ENCODE data around the gene OGFR.

The OGFR gene

DNA sequence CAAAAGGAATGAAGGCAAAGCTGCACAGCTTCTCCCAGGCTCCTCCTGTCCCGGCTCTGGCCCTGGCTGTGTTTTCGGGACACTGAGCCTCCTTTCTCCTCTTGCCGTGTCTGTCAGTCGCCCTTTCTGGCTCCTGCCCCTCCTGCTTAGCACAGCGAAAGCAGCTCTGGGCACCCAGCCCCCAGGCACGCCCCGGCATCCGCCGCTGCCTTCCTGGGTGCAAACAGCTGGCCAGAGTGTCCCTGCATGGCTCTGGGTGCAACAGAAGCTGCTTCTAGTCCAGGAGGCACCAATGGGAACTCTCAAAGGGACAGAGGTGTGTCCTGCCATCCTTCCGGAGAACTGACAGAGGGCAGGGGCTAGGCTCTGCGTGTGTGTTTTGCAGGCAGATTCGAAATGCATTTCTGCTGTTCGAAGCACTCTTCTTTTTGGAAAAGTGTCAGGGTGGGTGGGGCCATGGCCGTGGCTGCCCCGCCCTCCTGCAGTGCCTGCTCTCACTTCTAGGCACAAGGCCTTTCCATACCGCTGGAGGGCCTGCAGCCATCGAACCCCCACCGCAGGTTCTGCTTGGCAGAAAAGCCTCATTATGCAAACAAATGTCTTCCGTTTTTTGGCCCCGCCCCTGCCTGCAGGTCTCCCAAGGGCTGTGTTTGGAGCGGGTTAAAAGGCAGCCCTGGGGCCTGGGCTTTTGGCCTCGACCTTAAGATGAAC lies 27.7 kb downstream of the OGFR start (continued):
- TF ChIP-seq, protein P1, sequence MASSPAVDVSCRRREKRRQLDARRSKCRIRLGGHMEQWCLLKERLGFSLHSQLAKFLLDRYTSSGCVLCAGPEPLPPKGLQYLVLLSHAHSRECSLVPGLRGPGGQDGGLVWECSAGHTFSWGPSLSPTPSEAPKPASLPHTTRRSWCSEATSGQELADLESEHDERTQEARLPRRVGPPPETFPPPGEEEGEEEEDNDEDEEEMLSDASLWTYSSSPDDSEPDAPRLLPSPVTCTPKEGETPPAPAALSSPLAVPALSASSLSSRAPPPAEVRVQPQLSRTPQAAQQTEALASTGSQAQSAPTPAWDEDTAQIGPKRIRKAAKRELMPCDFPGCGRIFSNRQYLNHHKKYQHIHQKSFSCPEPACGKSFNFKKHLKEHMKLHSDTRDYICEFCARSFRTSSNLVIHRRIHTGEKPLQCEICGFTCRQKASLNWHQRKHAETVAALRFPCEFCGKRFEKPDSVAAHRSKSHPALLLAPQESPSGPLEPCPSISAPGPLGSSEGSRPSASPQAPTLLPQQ (tag by site-specific recombination; IDR thresholded peaks at IDR 0.05) = no peak
- no peak for TF ChIP-seq SALL2 (tag by site-specific recombination; IDR thresholded peaks at IDR 0.05; ENCODE audit: borderline replicate concordance)
- no peak for TF ChIP-seq ZNF157 (tag by site-specific recombination; IDR thresholded peaks at IDR 0.05)
- TF ChIP-seq ZNF571 (tag by site-specific recombination; IDR thresholded peaks at IDR 0.05) = no peak
- TF ChIP-seq ZNF211 (tag by site-specific recombination; IDR thresholded peaks at IDR 0.05; ENCODE audit: low read depth) = no peak
- 0 out of 2 replicates have a peak, but pooled peaks have one; percentile 27 for TF ChIP-seq KLF16 (tag by site-specific recombination; IDR thresholded peaks at IDR 0.05)
- no peak for TF ChIP-seq ZBTB1 (tag by site-specific recombination; IDR thresholded peaks at IDR 0.05)
- peak; percentile 32; the same call in 1 of the 2 replicates for TF ChIP-seq PRDM1 (tag by site-specific recombination; IDR thresholded peaks at IDR 0.05)
- TF ChIP-seq ZNF473 (tag by site-specific recombination; IDR thresholded peaks at IDR 0.05) = no peak
- TF ChIP-seq, protein P2, sequence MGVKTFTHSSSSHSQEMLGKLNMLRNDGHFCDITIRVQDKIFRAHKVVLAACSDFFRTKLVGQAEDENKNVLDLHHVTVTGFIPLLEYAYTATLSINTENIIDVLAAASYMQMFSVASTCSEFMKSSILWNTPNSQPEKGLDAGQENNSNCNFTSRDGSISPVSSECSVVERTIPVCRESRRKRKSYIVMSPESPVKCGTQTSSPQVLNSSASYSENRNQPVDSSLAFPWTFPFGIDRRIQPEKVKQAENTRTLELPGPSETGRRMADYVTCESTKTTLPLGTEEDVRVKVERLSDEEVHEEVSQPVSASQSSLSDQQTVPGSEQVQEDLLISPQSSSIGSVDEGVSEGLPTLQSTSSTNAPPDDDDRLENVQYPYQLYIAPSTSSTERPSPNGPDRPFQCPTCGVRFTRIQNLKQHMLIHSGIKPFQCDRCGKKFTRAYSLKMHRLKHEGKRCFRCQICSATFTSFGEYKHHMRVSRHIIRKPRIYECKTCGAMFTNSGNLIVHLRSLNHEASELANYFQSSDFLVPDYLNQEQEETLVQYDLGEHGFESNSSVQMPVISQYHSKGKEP (tag by site-specific recombination; IDR thresholded peaks at IDR 0.05) = peak; percentile 57; the same call in 1 of the 2 replicates
- TF ChIP-seq ZBTB17 (tag by site-specific recombination; IDR thresholded peaks at IDR 0.05) = peak; percentile 80
- TF ChIP-seq ZNF302 (tag by site-specific recombination; IDR thresholded peaks at IDR 0.05; ENCODE audit: low read depth) = no peak
- no peak for TF ChIP-seq ZNF654 (tag by site-specific recombination; IDR thresholded peaks at IDR 0.05; ENCODE audit: low read depth)
- TF ChIP-seq, protein P3, sequence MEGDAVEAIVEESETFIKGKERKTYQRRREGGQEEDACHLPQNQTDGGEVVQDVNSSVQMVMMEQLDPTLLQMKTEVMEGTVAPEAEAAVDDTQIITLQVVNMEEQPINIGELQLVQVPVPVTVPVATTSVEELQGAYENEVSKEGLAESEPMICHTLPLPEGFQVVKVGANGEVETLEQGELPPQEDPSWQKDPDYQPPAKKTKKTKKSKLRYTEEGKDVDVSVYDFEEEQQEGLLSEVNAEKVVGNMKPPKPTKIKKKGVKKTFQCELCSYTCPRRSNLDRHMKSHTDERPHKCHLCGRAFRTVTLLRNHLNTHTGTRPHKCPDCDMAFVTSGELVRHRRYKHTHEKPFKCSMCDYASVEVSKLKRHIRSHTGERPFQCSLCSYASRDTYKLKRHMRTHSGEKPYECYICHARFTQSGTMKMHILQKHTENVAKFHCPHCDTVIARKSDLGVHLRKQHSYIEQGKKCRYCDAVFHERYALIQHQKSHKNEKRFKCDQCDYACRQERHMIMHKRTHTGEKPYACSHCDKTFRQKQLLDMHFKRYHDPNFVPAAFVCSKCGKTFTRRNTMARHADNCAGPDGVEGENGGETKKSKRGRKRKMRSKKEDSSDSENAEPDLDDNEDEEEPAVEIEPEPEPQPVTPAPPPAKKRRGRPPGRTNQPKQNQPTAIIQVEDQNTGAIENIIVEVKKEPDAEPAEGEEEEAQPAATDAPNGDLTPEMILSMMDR (tag by site-specific recombination; IDR thresholded peaks at IDR 0.05) = peak; percentile 27; the same call in 1 of the 2 replicates
- peak; percentile 73 for TF ChIP-seq KLF9 (tag by site-specific recombination; IDR thresholded peaks at IDR 0.05; ENCODE audit: low read depth)
- no peak for TF ChIP-seq ZNF664 (tag by site-specific recombination; IDR thresholded peaks at IDR 0.05)
- TF ChIP-seq, protein P4, sequence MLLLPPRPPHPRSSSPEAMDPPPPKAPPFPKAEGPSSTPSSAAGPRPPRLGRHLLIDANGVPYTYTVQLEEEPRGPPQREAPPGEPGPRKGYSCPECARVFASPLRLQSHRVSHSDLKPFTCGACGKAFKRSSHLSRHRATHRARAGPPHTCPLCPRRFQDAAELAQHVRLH (tag by site-specific recombination; IDR thresholded peaks at IDR 0.05) = no peak
- no peak for TF ChIP-seq ZNF416 (tag by site-specific recombination; IDR thresholded peaks at IDR 0.05)
- TF ChIP-seq ZNF624 (tag by site-specific recombination; IDR thresholded peaks at IDR 0.05) = no peak
- no peak for TF ChIP-seq ZNF777 (tag by site-specific recombination; IDR thresholded peaks at IDR 0.05; ENCODE audit: borderline replicate concordance)
- peak; percentile 37; the same call in 1 of the 2 replicates for TF ChIP-seq ZNF600 (tag by site-specific recombination; IDR thresholded peaks at IDR 0.05)
- peak; percentile 49 for TF ChIP-seq ZNF341 (tag by site-specific recombination; IDR thresholded peaks at IDR 0.05; ENCODE audit: low read depth)

DNA sequence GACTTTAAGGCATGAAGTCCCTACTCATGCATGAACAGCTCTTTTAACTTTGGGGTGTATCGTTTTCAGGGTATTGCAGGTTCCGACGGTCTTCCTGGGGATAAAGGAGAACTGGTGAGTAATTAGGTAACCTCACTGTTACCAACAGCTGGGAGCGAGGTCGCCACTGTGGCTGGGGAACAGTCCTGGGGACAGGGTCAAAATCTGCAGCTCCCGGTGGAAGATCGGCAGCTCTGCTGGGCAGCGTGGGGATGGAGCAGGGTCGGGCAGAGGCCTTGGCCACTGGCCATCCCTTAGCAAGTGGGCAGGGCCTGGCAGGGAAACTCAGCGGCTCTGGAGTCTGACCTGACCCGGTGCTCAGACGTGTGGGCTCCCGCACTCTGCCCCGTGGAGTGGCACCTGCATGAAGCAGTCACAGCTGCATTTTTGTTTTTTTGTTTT lies 28.3 kb downstream of the OGFR start:
- Histone ChIP-seq H3K36me3 (ENCODE audit: control insufficient read depth in 2 of 2, insufficient read depth in 1 of 2, low read length in 2 of 2) (peaks cover 0 to 17% of the 10 kb centered on the region in 2 experiments; a peak in 1 of 3 replicates), H3K4me3 (ENCODE audit: low read depth, low read length) (no peak overlapping the region), H3K4me1 (ENCODE audit: control insufficient read depth, insufficient read depth, low read length) (peaks cover 3% of the 10 kb centered on the region; the same call in 1 of the 2 replicates), H3K9me3 (ENCODE audit: control insufficient read depth, insufficient read depth, low read depth, low read length) (no peaks in the 10 kb centered on the region), H3K27ac (ENCODE audit: extremely low read depth, low read depth, low read length) (no peak overlapping the region)
- POLR2A ChIA-PET = no interaction called here
- CTCF ChIA-PET = interaction anchor here (2.4 kb wide), 1 partner anchor 10 kb away, joined by 11 read pairs; no protein-coding TSS in a partner anchor
- TF ChIP-seq, protein P5, sequence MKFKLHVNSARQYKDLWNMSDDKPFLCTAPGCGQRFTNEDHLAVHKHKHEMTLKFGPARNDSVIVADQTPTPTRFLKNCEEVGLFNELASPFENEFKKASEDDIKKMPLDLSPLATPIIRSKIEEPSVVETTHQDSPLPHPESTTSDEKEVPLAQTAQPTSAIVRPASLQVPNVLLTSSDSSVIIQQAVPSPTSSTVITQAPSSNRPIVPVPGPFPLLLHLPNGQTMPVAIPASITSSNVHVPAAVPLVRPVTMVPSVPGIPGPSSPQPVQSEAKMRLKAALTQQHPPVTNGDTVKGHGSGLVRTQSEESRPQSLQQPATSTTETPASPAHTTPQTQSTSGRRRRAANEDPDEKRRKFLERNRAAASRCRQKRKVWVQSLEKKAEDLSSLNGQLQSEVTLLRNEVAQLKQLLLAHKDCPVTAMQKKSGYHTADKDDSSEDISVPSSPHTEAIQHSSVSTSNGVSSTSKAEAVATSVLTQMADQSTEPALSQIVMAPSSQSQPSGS (tag by site-specific recombination; IDR thresholded peaks at IDR 0.05; ENCODE audit: low read depth) = 0 out of 2 replicates have a peak, but pooled peaks have one; percentile 9
- TF ChIP-seq SCRT2 (tag by site-specific recombination; IDR thresholded peaks at IDR 0.05) (0 out of 2 replicates have a peak, but pooled peaks have one; percentile 31), ZNF629 (tag by site-specific recombination; IDR thresholded peaks at IDR 0.05) (peak; percentile 7; the same call in 1 of the 2 replicates), ZNF175 (tag by site-specific recombination; IDR thresholded peaks at IDR 0.05) (no peak)
- TF ChIP-seq, protein P6, sequence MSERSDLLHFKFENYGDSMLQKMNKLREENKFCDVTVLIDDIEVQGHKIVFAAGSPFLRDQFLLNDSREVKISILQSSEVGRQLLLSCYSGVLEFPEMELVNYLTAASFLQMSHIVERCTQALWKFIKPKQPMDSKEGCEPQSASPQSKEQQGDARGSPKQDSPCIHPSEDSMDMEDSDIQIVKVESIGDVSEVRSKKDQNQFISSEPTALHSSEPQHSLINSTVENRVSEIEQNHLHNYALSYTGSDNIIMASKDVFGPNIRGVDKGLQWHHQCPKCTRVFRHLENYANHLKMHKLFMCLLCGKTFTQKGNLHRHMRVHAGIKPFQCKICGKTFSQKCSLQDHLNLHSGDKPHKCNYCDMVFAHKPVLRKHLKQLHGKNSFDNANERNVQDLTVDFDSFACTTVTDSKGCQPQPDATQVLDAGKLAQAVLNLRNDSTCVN (tag by site-specific recombination; optimal IDR thresholded peaks at IDR 0.05) = peak; percentile 18
